Measurements from ENCODE around the gene TAF11.
"Not testable (repeated sequence)": the region's sequence is repeated elsewhere in the genome, so short reads cannot be mapped to it uniquely, and the experiment has no call there.

Gene TAF11

DNA sequence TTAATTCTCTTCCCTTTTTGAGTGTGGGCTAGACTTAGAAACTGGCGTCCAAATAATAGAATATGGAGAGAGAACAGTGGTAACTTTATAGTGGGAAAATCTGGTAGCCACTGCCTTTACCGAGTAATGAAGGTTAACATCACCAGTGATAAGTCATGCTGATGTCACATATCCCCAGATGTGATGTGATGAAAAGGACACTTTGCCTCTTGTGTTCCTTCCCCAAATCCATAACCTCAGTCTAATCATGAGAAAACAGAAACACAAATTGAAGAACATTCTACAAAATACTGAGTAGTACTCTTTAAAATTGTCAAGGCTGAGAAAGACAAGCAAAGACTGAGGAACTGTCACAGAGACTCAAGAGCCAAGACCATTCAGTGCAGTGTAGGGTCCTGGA is 19.0 kb upstream of the TAF11 start:
- TF ChIP-seq CTCF (IDR thresholded peaks at IDR 0.05; ENCODE audit: insufficient read depth, low read depth, low read length, missing control alignments), result no peak
- no peak for DNase-seq (ENCODE audit: low read depth)

DNA sequence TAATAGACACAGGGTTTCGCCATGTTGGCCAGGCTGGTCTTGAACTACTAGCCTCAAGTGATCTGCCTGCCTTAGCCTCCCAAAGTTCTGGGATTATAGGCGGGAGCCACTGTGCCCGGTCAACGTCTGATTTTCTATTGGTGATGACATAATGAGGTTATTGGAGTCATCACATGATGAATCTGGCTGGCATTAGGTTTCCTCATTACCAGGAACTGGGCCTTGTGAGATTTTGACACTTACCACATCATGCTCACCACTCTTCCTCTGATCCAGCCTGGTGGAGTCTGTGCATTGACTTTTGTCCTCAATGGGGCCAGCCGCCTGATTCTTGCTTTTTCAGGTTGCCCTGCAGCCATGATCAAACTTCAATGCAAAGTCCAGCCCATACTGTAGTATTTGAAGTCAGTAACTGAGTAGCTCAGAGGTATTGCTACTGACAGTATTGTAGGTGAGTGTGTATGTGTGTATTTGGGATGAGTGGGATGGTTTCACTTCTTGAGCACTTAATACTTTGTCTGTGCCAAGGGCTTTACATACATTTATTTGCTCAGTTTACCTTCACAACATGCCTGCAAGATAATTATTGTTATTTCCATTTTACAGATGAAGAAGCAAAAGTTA is 17.3 kb upstream of the TAF11 start:
- DNase-seq (ENCODE audit: low read depth), result no peak
- no peak for TF ChIP-seq CTCF (IDR thresholded peaks at IDR 0.05; ENCODE audit: insufficient read depth, low read depth, low read length, missing control alignments)
- H3K4me3 ChIP-seq (ENCODE audit: low read depth, low read length), result no peak overlapping the region

More for the DNA sequence above, 19.0 kb upstream of the TAF11 start:
- H3K4me3 ChIP-seq (ENCODE audit: low read depth, low read length), result no peak overlapping the region

- no peak for TF ChIP-seq CTCF (IDR thresholded peaks at IDR 0.05; ENCODE audit: insufficient read depth, low read depth, low read length, missing control alignments)
- no peak for DNase-seq (ENCODE audit: low read depth)
- no peak overlapping the region for H3K4me3 ChIP-seq (ENCODE audit: low read depth, low read length)
These were observed 14.1 kb upstream of the TAF11 start for GRCh38 chr6:34901930-34902329.

DNA sequence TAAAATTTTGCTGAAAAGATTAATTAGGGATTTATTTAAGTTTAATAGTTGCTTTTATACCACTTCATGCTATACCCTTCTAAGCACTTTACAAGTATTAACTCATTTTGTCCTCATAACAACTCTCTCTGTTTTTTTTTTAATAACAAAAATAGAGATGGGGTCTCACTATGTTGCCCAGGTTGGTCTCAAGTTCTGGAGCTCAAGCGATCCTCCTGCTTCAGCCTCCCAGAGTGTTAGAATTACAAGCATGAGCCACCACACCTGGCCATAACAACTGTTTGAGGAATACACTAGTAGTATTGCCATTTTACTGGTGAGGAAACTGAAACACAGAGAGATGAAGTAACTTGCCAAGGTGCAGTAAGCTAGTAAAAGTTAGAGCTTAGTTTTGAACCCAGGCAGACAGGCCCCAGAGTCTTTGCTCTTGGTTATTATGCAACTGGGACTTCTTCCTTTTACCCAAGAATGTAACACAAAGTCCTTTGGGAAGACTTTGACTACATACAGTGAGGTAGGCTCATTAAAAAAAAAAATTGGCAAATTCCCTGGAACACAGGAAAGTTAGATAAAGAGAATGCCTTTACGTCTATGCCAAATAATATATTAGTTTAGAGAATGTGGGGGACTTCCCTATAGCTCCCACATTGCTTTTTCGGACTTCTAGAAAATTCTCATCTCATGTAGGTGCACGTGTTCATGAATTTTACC is 12.6 kb upstream of the TAF11 start:
- no peak for DNase-seq (ENCODE audit: low read depth)

GRCh38 chr6:34899748-34900147 is 11.9 kb upstream of the TAF11 start:
- not testable (repeated sequence) for H3K4me3 ChIP-seq (ENCODE audit: low read depth, low read length)

More for the DNA sequence above, 12.6 kb upstream of the TAF11 start:
- no peak overlapping the region for H3K4me3 ChIP-seq (ENCODE audit: low read depth, low read length)
- no peak for TF ChIP-seq CTCF (IDR thresholded peaks at IDR 0.05; ENCODE audit: insufficient read depth, low read depth, low read length, missing control alignments)

DNA sequence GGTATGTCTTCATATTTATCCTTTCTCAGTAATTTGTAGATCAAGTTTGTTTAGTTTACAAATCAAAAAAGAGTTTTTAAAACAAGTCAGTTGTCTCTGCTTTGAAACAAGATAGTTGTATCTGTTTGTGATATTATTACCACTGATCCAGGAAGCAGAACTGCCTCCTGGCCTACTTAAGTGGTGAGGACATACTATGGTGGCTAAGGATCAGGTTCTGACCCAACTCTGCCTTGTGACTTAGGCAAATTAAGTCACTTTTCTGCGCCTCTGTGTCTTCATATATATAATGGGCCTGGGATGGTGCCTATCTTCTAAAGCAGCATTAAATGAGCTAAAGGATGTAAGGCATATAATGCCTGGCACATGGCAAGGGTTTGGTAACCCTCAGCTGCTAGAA is 9.9 kb upstream of the TAF11 start:
- DNase-seq (ENCODE audit: low read depth), result no peak
- no peak for TF ChIP-seq CTCF (IDR thresholded peaks at IDR 0.05; ENCODE audit: insufficient read depth, low read depth, low read length, missing control alignments)
- H3K4me3 ChIP-seq (ENCODE audit: low read depth, low read length), result no peak overlapping the region

More at GRCh38 chr6:34899748-34900147, 11.9 kb upstream of the TAF11 start:
- not testable (repeated sequence) for DNase-seq (ENCODE audit: low read depth)

DNA sequence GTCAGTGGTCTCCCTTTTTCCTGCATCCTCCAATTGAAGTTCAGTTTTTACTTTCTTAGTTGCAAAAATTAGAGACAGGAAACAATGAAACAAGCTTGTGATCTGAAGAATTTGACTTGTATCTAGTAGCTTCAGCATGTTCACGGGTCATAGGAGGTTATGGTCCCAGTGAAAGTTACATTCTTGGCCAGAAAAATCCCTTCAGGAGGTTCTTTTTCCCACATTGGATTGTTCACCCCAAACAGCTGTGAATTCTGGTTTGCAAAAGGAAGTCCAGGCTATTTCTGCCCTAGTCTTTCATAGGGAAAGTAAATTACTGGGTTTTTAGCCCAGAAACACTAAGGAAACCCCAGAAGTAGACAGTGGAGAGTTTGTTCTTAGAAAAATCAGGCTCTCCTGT is 9.3 kb upstream of the TAF11 start:
- DNase-seq (ENCODE audit: low read depth), result no peak
- no peak for TF ChIP-seq CTCF (IDR thresholded peaks at IDR 0.05; ENCODE audit: insufficient read depth, low read depth, low read length, missing control alignments)
- H3K4me3 ChIP-seq (ENCODE audit: low read depth, low read length), result no peak overlapping the region
